T-helper 9 cell (primary cell): ENCODE results near the gene BRD3.

ENCODE experiments used
- DNase-seq: peaks from one replicate; pipeline ENCODE4 v3.0.0-alpha.2; 2020

BRD3 gene

DNA sequence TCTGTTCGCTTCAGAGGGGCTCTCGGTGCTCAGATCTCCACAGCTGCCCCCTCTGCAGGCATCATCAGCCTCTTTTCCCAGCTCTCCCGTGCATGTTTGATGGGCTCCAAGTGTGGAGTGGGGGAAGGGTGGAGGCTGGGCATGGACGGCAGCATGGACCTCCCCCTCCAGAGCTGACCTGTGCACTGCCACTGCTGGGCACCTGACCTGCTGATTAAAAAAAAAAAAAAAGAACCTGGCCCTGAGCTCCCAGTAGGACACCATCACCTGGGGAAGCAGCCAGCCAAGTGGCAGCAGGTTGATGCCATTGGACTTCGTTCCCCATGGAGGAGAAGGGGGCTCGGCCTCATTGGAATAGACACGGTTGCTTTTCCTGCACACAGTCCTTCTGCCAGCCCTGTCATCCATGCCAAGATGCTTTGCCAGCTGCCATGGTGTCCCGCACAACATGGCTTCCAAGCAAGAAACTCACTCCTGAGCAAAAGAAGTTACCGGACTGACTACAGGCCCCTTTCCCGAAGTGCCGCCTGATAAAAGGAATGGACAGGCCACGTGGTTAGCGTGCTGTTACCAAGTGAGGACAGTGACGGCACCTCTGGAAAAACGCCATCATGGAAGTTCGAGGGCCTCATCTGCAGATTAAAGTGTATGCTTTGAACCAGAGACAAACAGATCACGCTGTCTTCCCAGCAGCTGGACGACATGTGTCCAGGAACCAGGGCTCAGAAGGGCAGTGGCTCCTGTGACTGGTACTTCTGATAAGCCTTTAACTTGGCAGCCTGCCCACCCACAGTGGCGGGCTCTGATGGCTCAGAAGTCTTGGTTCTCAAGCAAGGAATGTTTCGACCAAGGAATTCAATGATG, 57.3 kb downstream of the BRD3 start:
- DNase-seq: no peak

DNA sequence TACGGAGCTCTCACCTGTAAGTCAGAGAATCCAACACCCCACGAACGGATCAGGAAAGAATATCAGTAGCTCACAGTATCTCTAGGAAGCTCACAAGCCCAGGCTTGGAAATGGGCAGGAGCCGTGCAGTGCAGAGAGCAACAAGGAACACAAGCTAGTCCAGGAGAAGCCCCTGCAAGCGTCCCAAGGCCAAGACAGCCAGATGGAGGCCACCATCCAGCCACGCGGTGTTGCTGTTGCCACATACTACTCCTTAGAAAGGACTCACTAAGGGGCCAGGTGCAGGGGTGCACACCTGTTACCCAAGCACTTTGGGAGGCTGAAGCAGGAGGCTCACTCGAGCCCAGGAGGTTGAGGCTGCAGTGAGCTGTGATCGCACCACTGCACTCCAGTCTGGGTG, 60.3 kb downstream of the BRD3 start:
- no peak for DNase-seq

DNA sequence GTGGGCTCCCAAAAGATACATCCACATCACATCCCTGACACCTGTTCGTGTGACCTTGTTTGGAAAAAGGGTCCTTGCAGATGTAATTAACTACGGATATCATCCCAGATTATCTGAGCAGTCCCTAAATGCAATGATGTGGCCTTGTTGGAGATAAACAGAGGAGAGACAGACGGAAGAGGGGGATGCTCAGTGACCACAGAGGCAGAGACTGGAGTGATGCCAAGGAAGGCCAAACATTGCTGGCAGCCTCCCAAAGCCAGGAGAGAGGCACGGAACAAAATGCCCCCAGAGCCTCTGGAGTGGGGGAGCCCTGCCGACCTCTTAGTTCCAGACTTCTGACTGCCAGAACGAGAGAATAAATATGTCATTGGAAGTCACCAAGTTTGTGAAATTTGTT, 60.7 kb downstream of the BRD3 start:
- DNase-seq: no peak

DNA sequence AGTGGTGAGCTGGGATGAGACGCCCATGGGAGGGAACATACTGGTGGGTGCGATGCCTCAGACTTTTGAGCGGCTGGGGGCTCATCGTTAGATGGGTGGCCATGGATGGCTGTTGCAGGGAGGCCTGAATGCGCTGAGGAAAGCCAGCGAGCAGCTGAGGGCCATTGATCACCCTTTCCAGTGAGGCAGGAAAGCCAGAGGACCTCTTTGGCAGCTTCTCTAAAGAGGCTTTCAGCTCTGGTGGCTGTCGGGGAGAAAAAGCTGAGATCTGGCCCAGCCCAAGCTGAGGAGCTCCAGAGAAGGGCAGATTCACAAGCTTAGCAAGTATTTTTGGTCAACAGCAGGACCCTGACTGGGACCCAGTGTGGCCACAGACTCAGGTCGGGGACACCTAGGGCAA, 62.4 kb downstream of the BRD3 start:
- DNase-seq: no peak

DNA sequence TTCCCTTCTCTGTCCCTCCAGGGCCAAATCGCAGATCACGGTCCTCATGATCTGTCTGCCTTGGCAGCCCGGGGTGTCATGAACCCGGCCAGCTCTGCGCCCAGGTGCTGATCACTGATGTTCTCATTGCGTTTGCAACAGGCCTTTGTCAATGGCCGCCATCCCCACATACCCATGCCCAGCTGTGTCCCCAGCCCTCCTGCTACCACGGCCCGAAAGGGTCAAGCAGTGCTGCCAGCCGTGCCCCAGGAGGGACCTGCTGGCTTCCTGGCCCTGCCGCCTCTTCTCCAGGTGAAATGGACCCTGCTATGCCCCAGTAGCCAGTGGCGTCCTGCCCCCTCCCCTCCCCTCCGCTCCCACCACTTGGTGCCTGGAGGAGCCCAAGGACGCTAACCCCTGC, 62.9 kb downstream of the BRD3 start:
- no peak for DNase-seq

DNA sequence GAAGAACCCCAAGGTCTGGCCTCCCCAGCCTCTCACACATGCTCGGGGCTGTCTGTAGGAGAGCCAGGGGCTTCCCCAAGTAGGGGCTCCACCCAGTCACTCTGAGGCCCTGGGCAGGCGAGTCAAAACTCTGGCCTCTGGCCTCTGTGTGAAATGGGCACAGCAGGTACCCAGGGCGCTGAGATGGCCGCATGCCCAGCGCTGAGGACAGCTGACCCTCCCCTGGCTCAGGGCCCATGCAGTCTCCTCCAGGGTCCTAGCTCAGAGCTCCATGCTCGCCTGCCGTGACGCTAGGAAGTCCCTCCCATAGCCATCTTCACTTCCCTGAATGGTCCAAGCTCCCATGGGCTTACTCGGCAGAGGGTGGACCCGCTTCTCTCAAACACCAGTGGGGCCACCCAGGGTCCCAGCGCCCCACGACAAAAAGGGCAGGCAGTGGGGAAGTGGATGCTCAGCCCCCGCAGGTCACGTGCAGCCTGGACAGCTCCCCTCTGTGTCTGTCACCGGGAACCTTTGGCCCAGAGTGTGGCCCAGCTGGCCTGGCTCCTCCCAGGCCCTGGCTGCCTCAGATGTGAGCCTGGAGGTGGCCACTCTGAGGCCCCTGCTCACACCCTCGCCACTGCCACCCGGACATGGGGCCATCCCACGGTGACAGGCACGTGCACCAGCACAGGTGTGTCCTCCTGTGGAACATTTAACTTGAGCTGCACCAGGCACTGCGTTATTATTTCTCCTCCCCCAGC, 63.5 kb downstream of the BRD3 start:
- no peak for DNase-seq

DNA sequence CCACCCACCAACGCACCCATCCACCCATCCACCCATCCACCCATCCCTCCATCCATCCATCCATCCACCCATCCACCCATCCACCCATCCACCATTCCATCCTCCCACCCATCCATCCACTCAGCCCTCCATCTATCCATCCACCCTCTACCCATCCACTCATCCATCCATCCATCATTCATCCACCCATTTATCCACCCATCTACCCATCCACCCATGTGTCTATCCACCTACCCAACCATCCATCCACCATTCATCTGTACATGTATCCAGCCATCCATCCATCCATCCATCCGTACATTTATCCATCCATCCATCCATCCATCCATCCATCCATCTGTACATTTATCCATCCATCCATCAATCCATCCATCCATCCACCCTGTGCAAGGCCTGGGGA, 64.6 kb downstream of the BRD3 start:
- DNase-seq: no peak

DNA sequence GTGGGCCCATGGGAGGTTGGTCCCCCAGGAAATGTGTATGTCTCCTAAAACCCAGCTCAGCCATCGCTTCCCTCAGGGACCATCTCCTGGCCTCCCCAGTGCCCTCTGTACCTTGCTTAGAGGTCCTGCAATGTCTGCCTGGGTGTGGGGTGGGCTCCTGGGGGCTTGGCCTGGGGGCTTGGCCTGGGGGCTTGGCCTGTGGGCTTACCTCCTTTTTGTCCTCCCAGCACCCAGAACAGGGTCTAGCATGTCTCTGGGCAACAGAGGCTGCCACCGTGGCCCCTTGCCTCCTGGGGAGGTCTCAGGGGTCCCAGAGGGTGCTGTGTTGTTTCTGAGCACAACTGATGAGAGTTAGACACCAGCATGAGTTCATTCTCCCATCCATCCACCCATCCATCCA, 65.0 kb downstream of the BRD3 start:
- no peak for DNase-seq

DNA sequence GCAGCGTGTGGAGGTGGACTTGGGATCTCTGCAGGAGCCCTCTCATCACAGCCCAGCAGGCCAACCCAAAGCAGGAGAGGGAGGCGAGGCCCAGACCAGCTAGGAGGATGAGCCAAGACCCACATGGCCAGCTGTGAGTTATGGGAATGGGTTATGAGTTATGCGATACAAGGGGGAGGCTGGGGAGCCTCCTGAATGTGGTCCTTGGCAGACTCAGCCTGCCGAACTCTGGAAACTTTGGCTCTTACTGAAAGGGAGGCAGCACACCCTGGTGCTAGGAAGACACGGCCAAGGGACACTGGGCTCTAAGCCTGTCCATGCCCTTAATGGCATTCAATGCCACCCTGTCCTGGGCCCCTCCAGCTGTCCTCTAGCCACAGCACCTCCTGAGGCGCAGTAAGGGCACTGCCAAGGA, 68.0 kb downstream of the BRD3 start:
- no peak for DNase-seq

DNA sequence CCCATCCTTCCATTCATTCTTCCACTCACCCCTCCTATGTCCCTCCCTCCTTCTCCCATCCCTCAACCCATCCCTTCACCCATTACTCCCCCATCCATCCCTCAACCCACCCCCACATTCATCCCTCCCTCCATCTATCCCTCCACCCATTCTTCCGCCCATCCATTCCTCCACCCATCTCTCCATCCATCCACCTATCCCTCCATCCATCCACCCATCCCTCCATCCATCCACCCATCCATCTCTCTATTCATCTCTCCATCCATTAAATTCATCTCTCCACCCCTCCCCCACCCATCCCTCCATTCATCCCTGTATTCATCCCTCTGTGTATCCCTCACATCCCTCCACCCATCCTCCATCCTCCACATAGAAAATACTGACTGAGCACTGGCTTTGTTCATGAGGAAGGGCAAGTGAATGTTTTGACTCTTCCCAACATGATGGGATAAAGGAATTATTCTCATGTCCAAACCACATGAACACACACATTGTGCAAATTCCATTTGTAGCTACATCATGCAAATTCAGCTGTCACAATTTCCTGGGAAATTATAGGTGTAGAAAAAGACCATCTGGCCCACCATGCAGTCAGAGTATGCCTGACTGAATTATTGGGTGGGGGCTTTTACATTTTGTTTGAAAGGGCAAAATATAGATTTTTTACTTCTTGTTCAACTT, 68.8 kb downstream of the BRD3 start:
- no peak for DNase-seq

DNA sequence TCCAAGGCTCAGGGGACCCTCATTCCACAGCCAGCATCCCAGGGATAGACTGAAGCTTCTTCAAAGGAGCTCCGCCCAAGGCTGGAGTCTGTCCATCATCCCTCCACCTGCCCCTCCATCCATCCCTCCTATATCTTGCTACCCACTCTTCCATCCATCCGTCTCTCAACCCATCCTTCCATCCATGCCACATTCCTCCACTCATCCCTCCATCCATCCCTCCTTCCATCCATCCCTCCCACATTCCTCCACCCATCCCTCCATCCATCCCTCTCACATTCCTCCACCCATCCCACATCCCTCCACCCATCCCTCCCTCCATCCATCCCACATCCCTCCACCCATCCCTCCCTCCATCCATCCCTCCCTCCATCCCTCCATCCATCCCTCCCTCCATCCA, 70.2 kb downstream of the BRD3 start:
- DNase-seq: no peak

DNA sequence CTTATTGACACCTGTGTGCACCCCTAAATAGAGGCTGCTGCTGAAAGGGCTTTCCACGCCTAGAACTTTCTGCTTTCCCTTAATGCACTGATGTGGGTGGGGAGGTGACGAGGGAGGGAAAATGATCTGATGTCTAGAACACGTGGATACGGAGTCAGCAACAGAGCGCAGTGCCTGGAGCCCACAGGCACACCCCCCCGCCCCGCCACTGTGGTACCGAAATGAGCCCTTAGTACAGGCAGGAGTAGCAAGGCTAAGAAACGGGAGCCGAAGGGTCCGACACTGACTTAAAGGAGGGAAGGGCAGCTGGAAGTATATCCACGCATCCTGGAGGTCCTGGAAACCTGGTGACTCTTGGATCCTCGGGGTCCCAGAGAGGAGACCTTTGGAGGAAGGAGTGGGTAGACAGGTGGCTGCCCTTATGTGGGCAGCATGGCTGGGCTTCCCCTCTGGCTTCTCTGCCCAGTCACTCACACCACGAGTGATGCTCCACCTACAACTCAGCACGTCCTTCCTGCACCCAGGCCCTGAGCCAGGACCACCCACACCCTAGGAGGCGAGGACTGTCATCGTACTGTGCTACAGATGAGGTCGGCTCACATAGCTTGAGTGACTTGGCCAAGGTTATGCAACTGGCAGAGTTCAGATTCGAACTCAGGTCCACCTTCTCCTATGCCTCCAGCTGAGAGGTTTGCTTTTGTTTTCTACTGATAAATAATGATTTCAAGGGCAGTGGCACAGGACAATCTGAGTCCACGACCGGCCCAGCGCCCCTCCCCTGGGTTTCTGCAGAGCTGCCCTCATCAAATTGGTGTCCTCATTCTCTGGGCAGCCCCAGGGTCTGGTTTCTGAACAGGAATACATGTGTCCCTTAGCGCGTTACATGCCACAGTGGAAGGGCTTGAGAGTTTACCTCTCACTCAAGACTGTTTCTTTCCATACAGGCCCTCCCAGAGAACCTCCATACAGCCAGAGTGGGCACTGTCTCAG, 71.0 kb downstream of the BRD3 start:
- no peak for DNase-seq

DNA sequence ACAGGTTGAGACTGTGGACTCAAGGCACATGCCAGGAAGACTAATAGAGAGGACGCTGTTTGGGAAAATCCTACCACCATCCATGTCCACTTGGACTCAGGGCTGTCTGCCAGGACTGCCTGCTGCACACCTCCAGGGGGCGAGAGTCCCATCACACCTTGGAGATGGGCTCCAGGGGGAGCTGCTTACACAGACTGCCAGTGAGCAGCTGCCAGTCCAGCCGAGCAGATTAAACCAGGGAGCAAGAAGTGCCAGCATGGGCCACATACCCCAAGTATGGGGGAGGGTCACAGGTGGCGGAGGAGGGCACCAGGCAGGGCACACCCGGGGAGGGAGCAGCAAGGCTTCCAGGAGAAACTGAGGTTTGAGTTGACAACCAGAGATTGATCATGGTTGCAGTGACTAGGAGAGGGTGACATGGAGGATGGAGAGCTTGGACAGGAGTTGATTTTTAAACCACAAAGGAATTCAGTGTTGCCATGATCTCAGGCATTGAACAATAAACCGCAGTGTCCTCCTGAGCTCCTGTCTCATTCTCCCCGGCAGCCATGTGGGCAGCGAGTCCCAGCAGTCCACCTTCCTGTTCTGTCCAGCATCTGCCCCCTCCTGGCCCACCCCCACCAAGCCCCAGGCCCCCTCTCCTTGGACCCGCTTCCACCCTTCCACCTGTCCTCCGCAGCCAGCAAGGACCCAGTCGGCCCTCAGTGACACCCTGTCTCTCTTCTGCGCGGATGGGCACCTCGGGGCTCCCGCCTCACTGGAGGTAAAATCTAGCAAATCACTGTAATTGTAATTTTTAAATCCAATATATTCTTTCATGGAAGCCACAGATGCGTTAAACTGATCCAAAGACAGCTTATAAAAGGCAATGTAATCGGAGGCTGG, 72.6 kb downstream of the BRD3 start:
- no peak for DNase-seq

DNA sequence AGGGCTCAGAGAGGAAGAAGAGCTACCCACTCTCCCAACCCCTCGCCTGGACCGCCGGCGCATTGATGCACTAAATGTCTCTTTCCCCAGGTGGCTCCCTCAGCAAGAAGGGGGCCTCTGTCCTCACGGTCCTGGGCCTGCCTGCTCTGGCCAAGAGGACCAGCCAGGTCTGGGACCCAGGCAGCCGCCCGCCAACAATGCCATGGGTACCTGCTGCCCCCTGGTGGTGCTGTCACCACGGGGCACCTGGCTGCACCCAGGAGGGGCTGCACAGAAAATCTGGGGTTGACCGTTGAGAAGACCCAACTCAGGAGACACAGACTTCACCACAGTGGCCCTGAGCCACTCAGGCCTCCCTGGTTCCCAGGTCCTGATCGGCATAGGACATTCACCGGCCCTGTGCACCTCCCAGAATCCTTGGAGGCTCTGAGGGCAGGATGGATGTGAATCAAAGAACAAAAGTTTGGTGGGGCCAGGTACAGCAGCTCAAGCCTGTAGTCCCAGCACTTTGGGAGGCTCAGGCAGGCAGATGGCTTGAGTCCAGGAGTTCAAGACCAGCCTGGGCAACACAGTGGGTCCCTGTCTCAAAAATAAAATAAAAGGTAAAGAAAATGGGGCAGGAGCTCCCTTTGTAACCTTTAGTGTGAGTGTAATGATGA, 73.3 kb downstream of the BRD3 start:
- DNase-seq: peak; percentile 74

DNA sequence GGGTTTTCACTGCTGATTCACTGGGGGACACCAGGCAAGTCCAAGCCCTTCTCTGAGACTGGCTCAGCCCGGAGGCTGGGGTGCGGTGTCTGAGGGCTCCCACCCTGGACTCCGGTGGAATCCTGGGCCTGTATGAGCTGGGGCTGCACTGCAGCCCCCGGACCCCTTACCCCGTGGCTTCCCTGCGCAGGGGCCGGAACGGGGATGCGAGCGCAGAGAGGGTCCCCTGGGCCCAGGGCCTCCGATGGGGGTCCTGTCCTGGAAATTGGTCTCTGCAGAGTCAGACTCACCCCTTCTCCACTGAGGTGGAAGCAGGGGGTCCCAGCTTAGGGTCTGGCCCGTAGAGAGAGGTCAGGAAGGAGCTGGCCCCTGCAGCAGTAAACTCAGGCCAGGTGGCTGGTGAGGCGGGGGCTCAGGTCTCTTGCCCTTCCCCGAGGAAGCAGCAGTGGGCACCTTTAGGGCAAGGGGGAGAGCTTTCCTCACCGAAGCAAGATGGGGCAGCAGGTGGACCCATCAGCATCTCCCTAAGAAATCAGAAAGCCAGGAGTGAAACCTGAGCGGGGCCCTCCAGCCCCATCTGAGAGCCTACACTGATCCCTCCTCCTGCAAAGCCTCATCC, 74.1 kb downstream of the BRD3 start:
- DNase-seq: no peak

DNA sequence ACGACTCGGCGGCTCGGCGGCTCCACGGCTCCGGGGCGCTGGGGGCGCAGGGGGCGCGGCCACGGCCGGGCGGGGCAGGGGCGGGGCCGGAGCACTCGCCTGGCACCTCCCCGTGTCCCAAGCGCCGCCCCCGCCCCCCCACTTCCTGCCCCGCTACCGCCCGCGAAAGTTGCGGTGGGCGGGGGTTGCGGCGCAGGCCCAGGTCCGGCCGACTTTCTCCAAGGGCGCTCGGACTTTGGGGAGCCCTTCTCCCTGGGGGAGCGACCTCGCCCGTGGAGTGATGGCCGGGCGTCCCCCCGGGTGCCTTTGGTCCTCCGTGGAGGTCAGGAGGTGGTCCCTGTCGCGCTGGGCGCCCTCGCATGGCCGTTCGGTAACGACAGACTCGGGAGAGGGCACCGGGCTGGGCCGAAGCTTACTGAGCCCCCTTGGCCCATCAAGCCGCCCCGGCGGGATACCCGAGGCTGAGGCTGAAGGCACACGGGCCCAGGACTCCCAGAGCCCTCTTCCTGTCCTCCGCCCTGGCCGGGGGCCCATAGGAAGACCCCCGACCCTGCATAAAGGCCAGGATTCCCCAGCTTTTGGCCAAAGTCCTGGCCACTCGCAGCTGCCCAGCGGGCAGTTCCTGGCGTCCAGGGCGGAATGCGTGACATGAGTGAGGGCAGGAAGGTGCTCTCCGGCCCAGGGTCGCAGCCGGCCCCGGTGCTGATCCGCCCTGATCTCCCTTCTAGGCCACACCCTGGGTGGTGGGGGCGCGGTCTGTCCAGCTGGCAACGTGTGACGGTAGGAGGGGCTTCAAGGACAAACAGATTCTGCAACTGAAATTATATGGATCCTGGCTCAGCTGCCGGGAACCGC, 74.8 kb downstream of the BRD3 start:
- DNase-seq: peak; percentile 70

DNA sequence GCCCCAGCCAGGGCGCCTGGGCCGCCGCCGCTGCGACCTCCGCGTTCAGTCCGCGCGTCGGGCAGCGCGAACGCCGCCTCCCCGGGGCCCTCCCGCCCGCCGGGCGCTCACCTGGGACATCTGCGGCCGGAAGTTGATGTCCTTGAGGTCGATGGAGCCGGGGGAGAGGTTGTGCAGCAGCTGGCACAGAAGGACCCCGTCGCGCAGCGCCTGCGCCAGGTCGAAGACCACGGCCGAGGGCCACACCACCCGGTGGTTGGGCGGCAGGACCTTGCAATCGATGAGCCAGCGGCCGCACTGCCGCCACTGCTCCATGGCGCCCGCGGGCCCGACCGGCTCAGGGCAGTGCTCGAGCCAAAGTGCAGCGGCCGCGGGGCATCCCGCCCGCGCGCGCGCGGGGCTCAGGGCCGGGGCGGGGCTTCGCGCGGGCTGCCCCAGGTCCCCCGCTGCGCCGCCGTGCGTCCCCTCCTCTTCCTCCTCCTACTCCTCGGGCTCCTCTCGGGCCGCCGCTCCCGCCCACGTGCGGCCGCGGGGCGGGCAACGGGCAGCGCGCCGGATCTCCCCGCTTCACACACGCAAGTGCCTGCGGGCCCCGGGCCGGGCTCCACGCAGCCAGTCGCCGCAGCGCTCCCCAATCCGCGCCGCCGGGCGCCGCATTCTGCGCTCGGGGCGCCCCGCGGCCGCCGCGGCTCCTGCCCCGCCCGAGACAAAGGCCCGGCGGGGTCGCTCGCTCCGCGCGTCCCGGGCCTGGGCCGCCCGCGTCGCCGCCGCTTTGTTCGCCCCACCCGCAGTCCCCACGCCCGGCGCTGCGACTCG, 75.7 kb downstream of the BRD3 start, which contains the start of gene VAV2:
Gene VAV2, minus strand, starts transcription at position 361 of the 816 bp plus-strand sequence. Its CDS starts 46 bp downstream, at position 315.
- peak; percentile 17 for DNase-seq

DNA sequence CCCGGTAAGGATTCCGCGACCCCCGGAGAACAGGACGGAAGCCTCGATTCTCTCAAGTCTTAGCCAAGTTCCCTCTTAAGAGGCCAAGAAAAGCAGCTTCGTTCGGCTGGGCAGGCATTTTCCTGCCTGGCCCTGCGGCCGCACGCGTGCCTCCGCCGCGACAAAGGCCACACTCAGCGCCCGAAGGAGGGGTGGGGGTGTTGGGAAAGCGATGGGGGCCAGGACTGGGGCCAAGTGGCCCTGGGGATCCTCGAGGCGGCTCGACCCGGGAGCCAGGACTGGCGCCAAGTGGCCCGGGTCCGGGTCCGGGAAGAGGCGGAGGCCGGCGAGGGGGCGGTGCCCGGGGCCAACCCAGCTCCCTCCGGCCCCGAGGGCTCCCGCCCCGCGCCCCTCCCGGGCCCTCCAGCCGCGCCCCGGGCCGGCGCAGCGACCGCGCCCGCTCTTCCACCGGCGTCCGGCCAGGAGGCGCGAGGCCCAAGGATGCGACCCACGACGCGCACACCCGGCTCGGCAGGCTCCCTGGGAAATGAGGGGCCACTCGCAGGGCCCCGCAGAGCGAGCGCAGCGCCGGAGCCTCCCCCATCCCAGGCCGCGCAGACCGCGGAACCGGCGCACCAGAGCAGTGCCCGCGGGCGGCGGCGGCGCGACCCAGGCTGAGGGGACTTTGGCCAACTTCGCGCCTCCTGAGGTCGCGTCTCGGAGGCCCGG, 76.5 kb downstream of the BRD3 start:
- no peak for DNase-seq
